Nephron (organoid): ENCODE measurements around the gene ERRFI1.

Experiments
- H3K27ac Mint-ChIP-seq, 3 experiments: 2 replicates each; pipeline ENCODE4 v1.8.0; 2020; ENCODE audit warnings: mixed read lengths in 3 of 3, mild to moderate bottlenecking in 2 of 3, moderate library complexity in 1 of 3
- H3K27me3 Mint-ChIP-seq: 2 replicates; pipeline ENCODE4 v1.8.0; 2021; ENCODE audit warnings: low read depth, mild to moderate bottlenecking, moderate library complexity, mixed read lengths
- H3K36me3 Mint-ChIP-seq: 2 replicates; pipeline ENCODE4 v1.8.0; 2020; ENCODE audit warnings: low read depth, mixed read lengths
- H3K4me1 Mint-ChIP-seq: 2 replicates; pipeline ENCODE4 v1.8.0; 2020; ENCODE audit warnings: mixed read lengths
- H3K4me3 Mint-ChIP-seq, 3 experiments: 2 replicates each; pipeline ENCODE4 v1.8.0; 2020; ENCODE audit warnings: mild to moderate bottlenecking in 3 of 3, mixed read lengths in 3 of 3, moderate library complexity in 2 of 3
- H3K9me3 Mint-ChIP-seq: 2 replicates; pipeline ENCODE4 v1.8.0; 2020; ENCODE audit warnings: mixed read lengths
- TF ChIP-seq, protein P1 (sequence below), 3 experiments: fragments of 200-600 bp; sonication (generic); IDR thresholded peaks; one replicate each; pipeline ENCODE4 v1.5.0; 2021; ENCODE audit warnings: antibody characterized with exemption in 3 of 3; ENCODE audit not compliant: unreplicated experiment in 3 of 3

The ERRFI1 gene

GRCh38 chr1:8018492-8019228 is 7.4 kb downstream of the ERRFI1 start:
- peak overlapping the region; percentile 43 to 87 (median 56) for H3K27ac Mint-ChIP-seq
- peak overlapping the region in 1 of 3 experiments; percentile 2 for H3K4me3 Mint-ChIP-seq
- H3K27me3 Mint-ChIP-seq: no peaks in the 10 kb centered on the region
- H3K9me3 Mint-ChIP-seq: no peaks in the 10 kb centered on the region
- peaks cover 51% of the 10 kb centered on the region for H3K4me1 Mint-ChIP-seq
- TF ChIP-seq, protein P1, sequence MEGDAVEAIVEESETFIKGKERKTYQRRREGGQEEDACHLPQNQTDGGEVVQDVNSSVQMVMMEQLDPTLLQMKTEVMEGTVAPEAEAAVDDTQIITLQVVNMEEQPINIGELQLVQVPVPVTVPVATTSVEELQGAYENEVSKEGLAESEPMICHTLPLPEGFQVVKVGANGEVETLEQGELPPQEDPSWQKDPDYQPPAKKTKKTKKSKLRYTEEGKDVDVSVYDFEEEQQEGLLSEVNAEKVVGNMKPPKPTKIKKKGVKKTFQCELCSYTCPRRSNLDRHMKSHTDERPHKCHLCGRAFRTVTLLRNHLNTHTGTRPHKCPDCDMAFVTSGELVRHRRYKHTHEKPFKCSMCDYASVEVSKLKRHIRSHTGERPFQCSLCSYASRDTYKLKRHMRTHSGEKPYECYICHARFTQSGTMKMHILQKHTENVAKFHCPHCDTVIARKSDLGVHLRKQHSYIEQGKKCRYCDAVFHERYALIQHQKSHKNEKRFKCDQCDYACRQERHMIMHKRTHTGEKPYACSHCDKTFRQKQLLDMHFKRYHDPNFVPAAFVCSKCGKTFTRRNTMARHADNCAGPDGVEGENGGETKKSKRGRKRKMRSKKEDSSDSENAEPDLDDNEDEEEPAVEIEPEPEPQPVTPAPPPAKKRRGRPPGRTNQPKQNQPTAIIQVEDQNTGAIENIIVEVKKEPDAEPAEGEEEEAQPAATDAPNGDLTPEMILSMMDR (IDR thresholded peaks at IDR 0.05; ENCODE audit: unreplicated experiment in 3 of 3): no peak
- peaks cover 9% of the 10 kb centered on the region for H3K36me3 Mint-ChIP-seq

- H3K36me3 Mint-ChIP-seq: peaks cover 15% of the 10 kb centered on the region
- TF ChIP-seq, protein P1 (IDR thresholded peaks at IDR 0.05; ENCODE audit: unreplicated experiment in 3 of 3): no peak
- peak overlapping the region; percentile 43 to 56 (median 52) for H3K27ac Mint-ChIP-seq
- no peak overlapping the region for H3K4me3 Mint-ChIP-seq
- H3K27me3 Mint-ChIP-seq: no peaks in the 10 kb centered on the region
- H3K9me3 Mint-ChIP-seq: no peaks in the 10 kb centered on the region
- peaks cover 55% of the 10 kb centered on the region for H3K4me1 Mint-ChIP-seq
Measured at GRCh38 chr1:8017495-8018197, 8.5 kb downstream of the ERRFI1 start.

DNA sequence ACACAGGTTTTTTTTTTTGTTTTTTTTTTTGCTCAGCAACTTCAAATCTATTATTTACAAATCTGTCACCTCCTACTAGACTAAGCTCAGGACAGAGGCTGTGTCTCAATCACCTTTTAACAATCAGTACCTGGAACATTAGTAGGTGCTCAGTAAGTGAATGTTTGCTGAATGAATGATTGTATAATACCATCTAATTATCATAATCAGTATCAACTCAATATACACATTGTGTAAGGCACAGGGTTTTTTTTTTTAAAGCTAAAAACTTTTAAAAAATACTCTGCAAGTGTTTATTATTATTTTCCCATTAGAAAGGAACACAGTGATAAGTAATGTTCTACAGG is 9.2 kb downstream of the ERRFI1 start:
- H3K36me3 Mint-ChIP-seq: peaks cover 21% of the 10 kb centered on the region
- no peaks in the 10 kb centered on the region for H3K9me3 Mint-ChIP-seq
- TF ChIP-seq, protein P1 (IDR thresholded peaks at IDR 0.05; ENCODE audit: unreplicated experiment in 3 of 3): no peak
- H3K27me3 Mint-ChIP-seq: no peaks in the 10 kb centered on the region
- H3K27ac Mint-ChIP-seq: peak overlapping the region in 2 of 3 experiments; percentile 36 to 39
- peaks cover 55% of the 10 kb centered on the region for H3K4me1 Mint-ChIP-seq
- H3K4me3 Mint-ChIP-seq: no peak overlapping the region

DNA sequence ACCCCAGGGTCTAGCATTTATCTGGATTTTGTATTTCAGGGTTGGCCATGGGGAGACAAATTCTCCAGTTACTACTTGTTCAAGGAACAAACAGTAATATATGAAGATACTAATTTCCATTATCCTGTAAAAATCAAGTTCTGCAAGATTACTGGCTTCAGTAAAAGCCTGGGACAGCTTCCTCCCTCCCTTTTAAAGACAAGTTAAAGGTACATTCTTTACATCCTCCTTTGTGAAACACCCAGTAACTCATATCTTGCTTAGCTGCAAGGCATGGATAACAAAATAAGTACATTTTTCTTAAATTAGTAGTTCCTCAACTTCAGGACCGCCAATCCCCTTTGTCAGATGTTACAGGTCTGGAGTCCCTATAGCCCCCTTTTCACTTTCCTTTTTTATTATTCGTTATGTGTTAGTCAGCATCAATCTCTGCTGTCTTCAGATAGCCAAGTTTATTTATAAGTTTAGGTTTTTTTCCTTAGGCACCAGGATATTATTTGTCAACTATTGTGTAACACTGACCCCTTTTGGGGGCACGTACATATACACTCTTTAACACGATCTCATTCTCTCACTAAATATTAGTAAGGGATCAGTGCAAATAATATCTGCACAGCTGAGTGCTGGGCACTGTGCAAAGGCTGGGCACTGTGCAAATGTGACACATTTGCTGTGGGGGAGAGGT is 9.8 kb downstream of the ERRFI1 start:
- Mint-ChIP-seq H3K9me3 (no peaks in the 10 kb centered on the region), H3K27me3 (no peaks in the 10 kb centered on the region), H3K27ac (peak overlapping the region; percentile 3 to 39 (median 36)), H3K4me3 (no peak overlapping the region), H3K36me3 (peaks cover 22% of the 10 kb centered on the region), H3K4me1 (peaks cover 55% of the 10 kb centered on the region)
- TF ChIP-seq, protein P1 (IDR thresholded peaks at IDR 0.05; ENCODE audit: unreplicated experiment in 3 of 3): peak in 1 of 3 experiments; percentile 14

DNA sequence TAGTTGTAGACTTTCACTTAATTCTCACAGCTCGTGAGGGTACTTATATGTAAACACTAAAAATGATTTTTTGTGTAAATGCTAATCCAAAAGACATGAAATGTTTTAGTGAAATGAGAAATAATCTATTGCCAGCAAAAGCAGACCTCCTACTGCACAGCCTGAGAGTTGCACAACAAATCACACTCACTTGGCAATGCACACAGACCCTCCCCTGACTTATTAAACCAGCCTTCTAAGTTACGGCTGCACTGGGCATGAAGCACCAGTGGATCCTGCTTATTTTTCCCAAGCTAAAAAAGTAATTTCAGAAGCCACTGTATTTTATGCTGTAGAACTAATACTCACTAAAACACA is 10.3 kb downstream of the ERRFI1 start:
- H3K4me3 Mint-ChIP-seq: no peak overlapping the region

More for the DNA sequence above, 10.3 kb downstream of the ERRFI1 start:
- TF ChIP-seq, protein P1 (IDR thresholded peaks at IDR 0.05; ENCODE audit: unreplicated experiment in 3 of 3): no peak
- Mint-ChIP-seq H3K4me1 (peaks cover 55% of the 10 kb centered on the region), H3K9me3 (no peaks in the 10 kb centered on the region), H3K36me3 (peaks cover 22% of the 10 kb centered on the region), H3K27me3 (no peaks in the 10 kb centered on the region), H3K27ac (peak overlapping the region in 1 of 3 experiments; percentile 36)
